K562 (cell line): Measurements from ENCODE around the gene ACAP2. TPM values are rescaled to one million over a fixed set of nuclear protein-coding genes. Genes with fewer than 3 reads are reported as not detected.

Experiments
- ATAC-seq: fragments of 200-7000 bp; cut with Tn5 transposase; 3 replicates; pipeline ENCODE4 v1.9.1; 2020; ENCODE audit warnings: moderate library complexity
- BruUV-seq: library from RNA; stranded (reverse); fragments of 400-500 nt; replicated peaks from 2 replicates; lab custom pipeline; 2021; lab: Mats Ljungman, UMichigan
- CTCF ChIA-PET: fragments of 300-600 bp; formaldehyde crosslinking; extraction: SDS; loops from one replicate; lab custom pipeline; 2021; ENCODE audit warnings: low intra/inter-chr PET ratio; lab: Yijun Ruan, JAX
- POLR2A ChIA-PET: fragments of 300-600, 350-650 bp; sonication (Branson Sonifier 250); formaldehyde crosslinking; extraction: SDS; loops from one replicate; lab custom pipeline; 2021; ENCODE audit warnings: antibody characterized with exemption, inconsistent platforms; lab: Yijun Ruan, JAX
- DNase-seq, 4 experiments: peaks; one replicate each; pipeline versions ENCODE4 v3.0.0 to v3.0.0-alpha.2; 2011 to 2018; ENCODE audit warnings: low spot score in 3 of 4, mixed read lengths in 3 of 4; ENCODE audit errors: extremely low read depth in 1 of 4
- FAIRE-seq: peaks from 2 replicates; lab custom pipeline; 2011; peaks lifted over from hg19 to GRCh38; lab: Jason Lieb, UNC
- H2AFZ ChIP-seq: 2 replicates; pipeline ENCODE4 v1.6.0; 2011; ENCODE audit warnings: low read depth, low read length, control low read depth, inconsistent platforms
- H3K27ac ChIP-seq: fragments of 200-600 bp; 3 replicates; pipeline ENCODE4 v1.8.0; 2011; ENCODE audit warnings: low read depth, mild to moderate bottlenecking, control low read depth, inconsistent platforms, low read length, moderate library complexity, mixed read lengths; ENCODE audit errors: extremely low read depth
- H3K27me3 ChIP-seq, 2 experiments: fragments of 300-600 bp in 1 of 2; 2 replicates in 1 of 2; 3 replicates in 1 of 2; pipeline versions ENCODE4 v1.6.0 to v1.8.0; 2011; ENCODE audit warnings: inconsistent platforms in 2 of 2, low read length in 2 of 2, mild to moderate bottlenecking in 1 of 2, mixed read lengths in 1 of 2, moderate library complexity in 1 of 2; ENCODE audit not compliant: control insufficient read depth in 2 of 2, insufficient read depth in 2 of 2
- H3K36me3 ChIP-seq: fragments of 300-600 bp; 3 replicates; pipeline ENCODE4 v1.8.0; 2011; ENCODE audit warnings: mild to moderate bottlenecking, low read length, inconsistent platforms; ENCODE audit not compliant: control insufficient read depth, insufficient read depth
- H3K4me1 ChIP-seq, 2 experiments: fragments of 200-600 bp in 1 of 2; replicated peaks in 1 of 2; 2 replicates in 1 of 2; 3 replicates in 1 of 2; pipeline versions ENCODE4 v1.5.1 to v1.8.0; 2011; ENCODE audit warnings: inconsistent platforms in 2 of 2, low read length in 2 of 2, mild to moderate bottlenecking in 1 of 2, mixed read lengths in 1 of 2, moderate library complexity in 1 of 2; ENCODE audit not compliant: control insufficient read depth in 2 of 2, insufficient read depth in 2 of 2
- H3K4me2 ChIP-seq: 2 replicates; pipeline ENCODE4 v1.6.1; 2011; ENCODE audit warnings: low read length, control low read depth, inconsistent platforms, mixed read lengths; ENCODE audit not compliant: insufficient read depth
- H3K4me3 ChIP-seq: fragments of 200-600 bp; sonication (generic), shearing (Covaris generic); 2 replicates; pipeline ENCODE4 v1.5.1; 2016; ENCODE audit warnings: control low read depth, inconsistent platforms
- H3K79me2 ChIP-seq: fragments of 200-600 bp; 3 replicates; pipeline ENCODE4 v1.8.0; 2011; ENCODE audit warnings: low read length, inconsistent platforms; ENCODE audit not compliant: control insufficient read depth, insufficient read depth
- H3K9ac ChIP-seq, 2 experiments: 2 replicates each; pipeline versions ENCODE4 v1.6.0 to v1.6.1; 2011; ENCODE audit warnings: low read depth in 2 of 2, low read length in 2 of 2, control low read depth in 1 of 2, inconsistent platforms in 1 of 2, mild to moderate bottlenecking in 1 of 2, mixed read lengths in 1 of 2; ENCODE audit not compliant: insufficient read depth in 1 of 2
- H3K9me1 ChIP-seq: one replicate; pipeline ENCODE4 v1.6.0; 2011; ENCODE audit warnings: inconsistent platforms, mild to moderate bottlenecking, low read length, moderate library complexity; ENCODE audit not compliant: control insufficient read depth, insufficient read depth
- H3K9me3 ChIP-seq: replicated peaks from 2 replicates; pipeline ENCODE4 v1.5.1; 2011; ENCODE audit warnings: low read depth, low read length, inconsistent platforms; ENCODE audit not compliant: control insufficient read depth, insufficient read depth
- H4K20me1 ChIP-seq: replicated peaks from 2 replicates; pipeline ENCODE4 v1.6.1; 2011; ENCODE audit warnings: low read length, inconsistent platforms, mixed read lengths; ENCODE audit not compliant: control insufficient read depth, insufficient read depth
- EWSR1 ChIP-seq: fragments of 450-650 bp; IDR thresholded peaks from 2 replicates; pipeline ENCODE4 v1.6.1; 2018; ENCODE audit warnings: borderline replicate concordance, mild to moderate bottlenecking, low read depth, moderate library complexity; ENCODE audit not compliant: partially characterized antibody
- JUNB ChIP-seq: fragments of 450-650 bp; formaldehyde crosslinking; conservative IDR thresholded peaks from 2 replicates; pipeline ENCODE4 v1.4.0; 2020; ENCODE audit warnings: mild to moderate bottlenecking
- MYNN ChIP-seq, 2 experiments: sonication (generic); formaldehyde crosslinking in 1 of 2; IDR thresholded peaks; 2 replicates each; pipeline versions ENCODE4 v1.5.0 to v1.6.1; 2016 to 2020; ENCODE audit warnings: antibody characterized with exemption in 1 of 2, missing genetic modification reagents in 1 of 2
- NR1H2 ChIP-seq: sonication (generic); formaldehyde crosslinking; IDR thresholded peaks from 2 replicates; pipeline ENCODE4 v1.4.0; 2020; ENCODE audit warnings: mild to moderate bottlenecking, missing genetic modification reagents
- RCOR1 ChIP-seq, 2 experiments: IDR thresholded peaks; 2 replicates each; pipeline ENCODE4 v1.6.1; 2012; ENCODE audit warnings: low read depth in 2 of 2, low read length in 2 of 2, borderline replicate concordance in 1 of 2, improper control_type of control experiment in 1 of 2
- STAT5A ChIP-seq: IDR thresholded peaks from 2 replicates; pipeline ENCODE4 v1.6.1; 2012; ENCODE audit warnings: low read length, inconsistent platforms, borderline replicate concordance
- YY1 ChIP-seq, 3 experiments: IDR thresholded peaks; 2 replicates each; pipeline ENCODE4 v1.6.1; 2011; ENCODE audit warnings: low read length in 2 of 3, mild to moderate bottlenecking in 2 of 3, moderate library complexity in 2 of 3, borderline replicate concordance in 1 of 3, control low read depth in 1 of 3, low read depth in 1 of 3; ENCODE audit not compliant: insufficient read depth in 3 of 3, insufficient replicate concordance in 2 of 3, control insufficient read depth in 1 of 3, insufficient read length in 1 of 3; ENCODE audit errors: extremely low read depth in 1 of 3
- ZBTB7A ChIP-seq: IDR thresholded peaks from 2 replicates; pipeline ENCODE4 v1.6.1; 2011; ENCODE audit warnings: low read depth, mild to moderate bottlenecking, low read length, moderate library complexity, borderline replicate concordance; ENCODE audit not compliant: control insufficient read depth
- ZFP1 ChIP-seq: fragments of 450-650 bp; formaldehyde crosslinking; IDR thresholded peaks from 2 replicates; pipeline ENCODE4 v1.4.0; 2020; ENCODE audit warnings: mild to moderate bottlenecking, mixed read lengths
- ZKSCAN8 ChIP-seq: fragments of 200-800 bp; sonication (Bioruptor generic); IDR thresholded peaks from 2 replicates; pipeline ENCODE4 v1.6.1; 2016; ENCODE audit warnings: missing genetic modification characterization, missing compliant biosample characterization
- ZNF165 ChIP-seq: fragments of 250-450 bp; sonication (Bioruptor Pico); IDR thresholded peaks from 2 replicates; pipeline ENCODE4 v1.4.0; 2020; ENCODE audit warnings: borderline replicate concordance
- WGBS: fragments of 100-300 bp; shearing (Covaris generic); methylation state at CpG from one replicate; pipeline ENCODE4 v1.1.6; 2016; ENCODE audit warnings: low coverage, mixed read lengths; ENCODE audit not compliant: insufficient coverage; ENCODE audit errors: missing lambda C conversion rate; 5-methylcytosine and 5-hydroxymethylcytosine counted together
- in situ Hi-C: fragments of 300-500 bp; cut with MboI; formaldehyde crosslinking; loops from 4 replicates; pipeline ENCODE4 v1.15.0; 2018; ENCODE audit warnings: inconsistent platforms, mixed read lengths
- intact Hi-C: fragments of 100-400 bp; cut with micrococcal nuclease; formaldehyde crosslinking; loops from 2 replicates; pipeline ENCODE4 v1.14.2; 2022
- polyA plus RNA-seq, 8 experiments: library from polyadenylated mRNA; depleted of rRNA in 4 of 8; stranded (reverse) in 5 of 8; unstranded in 3 of 8; fragments of >200 nt; fragmentation: Nextera tagmentation in 2 of 8; fragmentation: Illumina TruSeq in 1 of 8; extraction: Ambion mirVana in 2 of 8; extraction: Trizol in 1 of 8; gene quantifications; 2 replicates each; pipeline versions ENCODE4 v1.2.1 to v1.2.3, GENCODE V29; 2011 to 2014; ENCODE audit warnings: inconsistent platforms in 1 of 8, missing spikeins in 1 of 8
- total RNA-seq, 7 experiments: library from RNA; depleted of rRNA in 6 of 7; stranded (reverse); fragments of >200 nt in 6 of 7; fragmentation: Illumina TruSeq in 2 of 7; extraction: Trizol in 2 of 7; gene quantifications; 2 replicates each; pipeline versions ENCODE4 v1.2.1 to v1.2.3, GENCODE V29; 2011 to 2021; ENCODE audit warnings: low replicate concordance in 1 of 7
- TF ChIP-seq, protein P1 (sequence below): sonication (generic); formaldehyde crosslinking; IDR thresholded peaks from 2 replicates; pipeline ENCODE4 v1.4.0; 2020; ENCODE audit warnings: mild to moderate bottlenecking, missing genetic modification reagents
- TF ChIP-seq, protein P2 (sequence below): fragments of 200-800 bp; sonication (Bioruptor generic); IDR thresholded peaks from 2 replicates; pipeline ENCODE4 v1.6.1; 2017; ENCODE audit warnings: missing genetic modification characterization, missing compliant biosample characterization

Gene ACAP2
- total and polyA plus RNA-seq, 9 of the 15 experiments (the other 6 are each of a cell fraction or from before 2014, with no cell fraction given): 10.6 to 52.7 (median 34.4) TPM

DNA sequence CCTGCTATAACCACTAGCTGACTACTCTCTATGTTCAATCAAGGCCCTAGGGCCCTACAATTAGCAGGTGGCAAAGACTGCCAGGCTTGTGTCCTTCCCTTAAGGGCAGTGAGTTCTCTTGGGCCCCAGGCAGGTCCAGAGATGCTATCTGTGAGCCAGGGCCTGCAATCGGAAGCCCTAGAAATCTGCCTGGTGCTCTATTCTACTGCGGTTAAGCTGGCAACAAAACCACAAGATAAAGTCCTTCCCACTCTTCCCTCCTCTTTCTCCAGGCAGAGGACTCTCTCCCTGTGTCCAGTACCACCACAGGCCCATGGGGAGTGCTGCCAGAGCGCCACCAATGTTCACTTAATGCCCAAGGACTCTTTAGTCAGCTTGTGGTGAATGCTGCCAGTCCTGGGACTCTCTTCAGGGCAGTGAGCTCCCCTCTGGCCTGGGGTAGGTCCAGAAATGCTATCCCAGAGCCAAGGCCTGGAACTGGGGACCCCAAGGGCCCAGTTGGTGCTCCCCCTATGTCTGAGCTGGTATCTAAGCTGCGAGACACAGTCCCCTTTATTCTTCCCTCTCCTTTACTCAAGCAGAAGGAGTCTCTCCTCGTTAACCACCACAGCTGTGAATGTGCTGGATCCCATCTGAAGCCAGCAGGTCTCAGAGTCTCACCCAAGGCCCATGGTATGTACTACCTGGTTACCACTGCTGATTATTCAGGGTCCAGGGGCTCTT lies 206.6 kb downstream of the ACAP2 start (continued):
- TF ChIP-seq MYNN (IDR thresholded peaks at IDR 0.05) (no peak), MYNN (CRISPR knock-in tag; IDR thresholded peaks at IDR 0.05) (no peak), EWSR1 (no peak), ZNF165 (CRISPR knock-in tag) (no peak), ZKSCAN8 (CRISPR knock-in tag) (no peak), RCOR1 (IDR thresholded peaks at IDR 0.05; ENCODE audit: borderline replicate concordance in 1 of 2, low read depth in 2 of 2, low read length in 2 of 2) (no peak), JUNB (CRISPR knock-in tag) (no peak)
- TF ChIP-seq, protein P1, sequence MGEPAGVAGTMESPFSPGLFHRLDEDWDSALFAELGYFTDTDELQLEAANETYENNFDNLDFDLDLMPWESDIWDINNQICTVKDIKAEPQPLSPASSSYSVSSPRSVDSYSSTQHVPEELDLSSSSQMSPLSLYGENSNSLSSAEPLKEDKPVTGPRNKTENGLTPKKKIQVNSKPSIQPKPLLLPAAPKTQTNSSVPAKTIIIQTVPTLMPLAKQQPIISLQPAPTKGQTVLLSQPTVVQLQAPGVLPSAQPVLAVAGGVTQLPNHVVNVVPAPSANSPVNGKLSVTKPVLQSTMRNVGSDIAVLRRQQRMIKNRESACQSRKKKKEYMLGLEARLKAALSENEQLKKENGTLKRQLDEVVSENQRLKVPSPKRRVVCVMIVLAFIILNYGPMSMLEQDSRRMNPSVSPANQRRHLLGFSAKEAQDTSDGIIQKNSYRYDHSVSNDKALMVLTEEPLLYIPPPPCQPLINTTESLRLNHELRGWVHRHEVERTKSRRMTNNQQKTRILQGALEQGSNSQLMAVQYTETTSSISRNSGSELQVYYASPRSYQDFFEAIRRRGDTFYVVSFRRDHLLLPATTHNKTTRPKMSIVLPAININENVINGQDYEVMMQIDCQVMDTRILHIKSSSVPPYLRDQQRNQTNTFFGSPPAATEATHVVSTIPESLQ: no peak

DNA sequence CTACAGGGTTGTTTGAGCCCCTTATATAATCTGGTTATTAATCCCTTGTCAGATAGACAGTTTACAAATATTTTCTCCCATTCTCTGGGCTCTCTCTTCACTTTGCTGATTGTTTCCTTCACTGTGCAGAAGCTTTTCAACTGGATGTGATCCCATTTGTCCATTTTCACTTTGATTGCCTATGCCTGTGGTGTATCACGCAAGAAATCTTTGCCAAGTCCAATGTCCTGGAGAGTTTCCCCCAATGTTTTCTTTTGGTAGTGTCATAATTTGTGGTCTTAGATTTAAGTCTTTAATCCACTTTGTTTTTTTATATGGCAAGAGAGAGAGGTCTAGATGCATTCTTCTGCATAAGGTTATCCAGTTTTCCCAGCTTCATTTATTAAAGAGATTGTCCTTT lies 212.6 kb downstream of the ACAP2 start:
- FAIRE-seq: no peak
- intact Hi-C loops (no loop called here), in situ Hi-C loops (no loop called here)
- ChIA-PET POLR2A (interaction anchor here (0.5 kb wide), 1 partner anchor 265 kb away, joined by 3 read pairs; no protein-coding TSS in a partner anchor), CTCF (no interaction called here)
- H3K9me3 ChIP-seq: no peaks in the 10 kb centered on the region
- H3K4me3 ChIP-seq: no peak overlapping the region
- 92% methylated on average over 1 of the region's 1 CpG for WGBS
- H3K9me1 ChIP-seq: no peaks in the 10 kb centered on the region
- DNase-seq: no peak
- no peaks in the 10 kb centered on the region for H3K27me3 ChIP-seq
- H3K36me3 ChIP-seq: peaks cover 13% of the 10 kb centered on the region; the same call in 1 of the 3 replicates
- no peaks in the 10 kb centered on the region for H3K4me1 ChIP-seq
- BruUV-seq: no TSS peak
- H2AFZ ChIP-seq: no peak overlapping the region
- no peak overlapping the region for H3K9ac ChIP-seq
- H3K4me2 ChIP-seq: no peak overlapping the region
- no peaks in the 10 kb centered on the region for H4K20me1 ChIP-seq
- no peak for ATAC-seq
- no peaks in the 10 kb centered on the region for H3K79me2 ChIP-seq
- no peak overlapping the region for H3K27ac ChIP-seq
- no peak for TF ChIP-seq ZBTB7A
- TF ChIP-seq STAT5A: no peak
- TF ChIP-seq, protein P2, sequence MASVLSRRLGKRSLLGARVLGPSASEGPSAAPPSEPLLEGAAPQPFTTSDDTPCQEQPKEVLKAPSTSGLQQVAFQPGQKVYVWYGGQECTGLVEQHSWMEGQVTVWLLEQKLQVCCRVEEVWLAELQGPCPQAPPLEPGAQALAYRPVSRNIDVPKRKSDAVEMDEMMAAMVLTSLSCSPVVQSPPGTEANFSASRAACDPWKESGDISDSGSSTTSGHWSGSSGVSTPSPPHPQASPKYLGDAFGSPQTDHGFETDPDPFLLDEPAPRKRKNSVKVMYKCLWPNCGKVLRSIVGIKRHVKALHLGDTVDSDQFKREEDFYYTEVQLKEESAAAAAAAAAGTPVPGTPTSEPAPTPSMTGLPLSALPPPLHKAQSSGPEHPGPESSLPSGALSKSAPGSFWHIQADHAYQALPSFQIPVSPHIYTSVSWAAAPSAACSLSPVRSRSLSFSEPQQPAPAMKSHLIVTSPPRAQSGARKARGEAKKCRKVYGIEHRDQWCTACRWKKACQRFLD (CRISPR knock-in tag): no peak
- no peak for TF ChIP-seq NR1H2 (CRISPR knock-in tag)
- no peak for TF ChIP-seq YY1 (IDR thresholded peaks at IDR 0.05; ENCODE audit: borderline replicate concordance in 1 of 3, control insufficient read depth in 1 of 3, extremely low read depth in 1 of 3, insufficient read depth in 3 of 3, insufficient read length in 1 of 3, insufficient replicate concordance in 2 of 3, low read depth in 1 of 3, low read length in 2 of 3)
- TF ChIP-seq ZFP1 (CRISPR knock-in tag): no peak
